GM19438 (cell line): Measurements from ENCODE around the gene ATP2B2.

ENCODE experiments used
- ATAC-seq: cut with Tn5 transposase; IDR thresholded peaks from one replicate; pipeline ENCODE4 v1.9.1; 2021; ENCODE audit warnings: low read depth; ENCODE audit not compliant: unreplicated experiment

ATP2B2 gene

GRCh38 chr3:10455545-10455914 lies 49.9 kb downstream of the ATP2B2 start:
- ATAC-seq = no peak

GRCh38 chr3:10454907-10455544 lies 50.4 kb downstream of the ATP2B2 start:
- ATAC-seq = no peak

GRCh38 chr3:10453431-10454163 lies 51.8 kb downstream of the ATP2B2 start:
- no peak for ATAC-seq

- no peak for ATAC-seq
These were observed 54.6 kb downstream of the ATP2B2 start for GRCh38 chr3:10450494-10451440.

- no peak for ATAC-seq
These were observed 56.0 kb downstream of the ATP2B2 start for GRCh38 chr3:10449436-10449835.

GRCh38 chr3:10448544-10448943 lies 56.8 kb downstream of the ATP2B2 start:
- ATAC-seq = no peak

GRCh38 chr3:10447527-10448260 lies 57.7 kb downstream of the ATP2B2 start:
- no peak for ATAC-seq

- no peak for ATAC-seq
These were observed 58.3 kb downstream of the ATP2B2 start for GRCh38 chr3:10447110-10447509.

- ATAC-seq = no peak
These were observed 59.7 kb downstream of the ATP2B2 start for GRCh38 chr3:10445561-10446175.

GRCh38 chr3:10444511-10444910 lies 60.9 kb downstream of the ATP2B2 start:
- no peak for ATAC-seq

- no peak for ATAC-seq
These were observed 61.3 kb downstream of the ATP2B2 start for GRCh38 chr3:10444110-10444429.

- ATAC-seq = no peak
These were observed 61.9 kb downstream of the ATP2B2 start for GRCh38 chr3:10443272-10444109.

GRCh38 chr3:10442151-10442795 lies 63.1 kb downstream of the ATP2B2 start:
- no peak for ATAC-seq

- no peak for ATAC-seq
These were observed 64.7 kb downstream of the ATP2B2 start for GRCh38 chr3:10440684-10441083.

GRCh38 chr3:10438902-10439610 lies 66.3 kb downstream of the ATP2B2 start:
- no peak for ATAC-seq

GRCh38 chr3:10437995-10438901 lies 67.1 kb downstream of the ATP2B2 start:
- no peak for ATAC-seq

- no peak for ATAC-seq
These were observed 68.0 kb downstream of the ATP2B2 start for GRCh38 chr3:10437272-10437994.
